ENCODE measurements around the gene GLCE. TPM values are rescaled to one million over a fixed set of nuclear protein-coding genes. Genes with fewer than 3 reads are reported as not detected.

GLCE gene
- total RNA-seq, 1 donor = 17.7 TPM

DNA sequence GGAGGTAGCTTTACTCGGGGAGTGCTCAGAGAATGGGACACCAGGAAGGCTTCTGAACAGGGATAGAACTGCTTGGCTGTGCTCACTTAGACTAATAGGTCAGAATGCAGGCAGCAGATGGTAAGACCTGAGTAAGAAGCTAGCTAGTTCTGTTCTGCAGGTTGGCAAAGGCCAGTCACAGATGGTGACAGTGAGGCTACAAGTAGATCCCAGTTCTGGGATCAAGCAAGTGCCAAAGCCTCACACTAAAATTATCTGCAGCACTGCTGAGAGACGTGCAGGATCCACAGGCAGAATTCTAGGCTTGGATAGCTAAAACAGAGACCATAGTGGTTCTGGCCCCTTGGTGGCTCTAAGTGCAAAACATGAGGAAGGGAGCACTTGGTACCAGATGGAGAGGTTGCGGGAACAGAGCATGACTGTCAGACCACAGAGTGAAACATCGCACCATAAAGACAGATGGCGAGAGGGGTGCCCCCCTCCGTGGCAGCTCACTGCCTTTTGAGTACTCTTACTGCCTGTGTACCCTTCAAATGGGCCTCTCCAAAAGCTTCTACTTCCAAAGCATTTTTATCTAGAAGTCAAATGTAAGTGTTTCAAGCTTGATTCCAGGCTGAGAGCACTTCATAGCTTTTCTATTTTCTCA is 3.6 kb upstream of the GLCE start:
- TF ChIP-seq, protein P1, sequence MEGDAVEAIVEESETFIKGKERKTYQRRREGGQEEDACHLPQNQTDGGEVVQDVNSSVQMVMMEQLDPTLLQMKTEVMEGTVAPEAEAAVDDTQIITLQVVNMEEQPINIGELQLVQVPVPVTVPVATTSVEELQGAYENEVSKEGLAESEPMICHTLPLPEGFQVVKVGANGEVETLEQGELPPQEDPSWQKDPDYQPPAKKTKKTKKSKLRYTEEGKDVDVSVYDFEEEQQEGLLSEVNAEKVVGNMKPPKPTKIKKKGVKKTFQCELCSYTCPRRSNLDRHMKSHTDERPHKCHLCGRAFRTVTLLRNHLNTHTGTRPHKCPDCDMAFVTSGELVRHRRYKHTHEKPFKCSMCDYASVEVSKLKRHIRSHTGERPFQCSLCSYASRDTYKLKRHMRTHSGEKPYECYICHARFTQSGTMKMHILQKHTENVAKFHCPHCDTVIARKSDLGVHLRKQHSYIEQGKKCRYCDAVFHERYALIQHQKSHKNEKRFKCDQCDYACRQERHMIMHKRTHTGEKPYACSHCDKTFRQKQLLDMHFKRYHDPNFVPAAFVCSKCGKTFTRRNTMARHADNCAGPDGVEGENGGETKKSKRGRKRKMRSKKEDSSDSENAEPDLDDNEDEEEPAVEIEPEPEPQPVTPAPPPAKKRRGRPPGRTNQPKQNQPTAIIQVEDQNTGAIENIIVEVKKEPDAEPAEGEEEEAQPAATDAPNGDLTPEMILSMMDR (IDR thresholded peaks at IDR 0.05; ENCODE audit: insufficient read depth, low read depth, low read length) = no peak
- no peak for DNase-seq (ENCODE audit: low read depth)

DNA sequence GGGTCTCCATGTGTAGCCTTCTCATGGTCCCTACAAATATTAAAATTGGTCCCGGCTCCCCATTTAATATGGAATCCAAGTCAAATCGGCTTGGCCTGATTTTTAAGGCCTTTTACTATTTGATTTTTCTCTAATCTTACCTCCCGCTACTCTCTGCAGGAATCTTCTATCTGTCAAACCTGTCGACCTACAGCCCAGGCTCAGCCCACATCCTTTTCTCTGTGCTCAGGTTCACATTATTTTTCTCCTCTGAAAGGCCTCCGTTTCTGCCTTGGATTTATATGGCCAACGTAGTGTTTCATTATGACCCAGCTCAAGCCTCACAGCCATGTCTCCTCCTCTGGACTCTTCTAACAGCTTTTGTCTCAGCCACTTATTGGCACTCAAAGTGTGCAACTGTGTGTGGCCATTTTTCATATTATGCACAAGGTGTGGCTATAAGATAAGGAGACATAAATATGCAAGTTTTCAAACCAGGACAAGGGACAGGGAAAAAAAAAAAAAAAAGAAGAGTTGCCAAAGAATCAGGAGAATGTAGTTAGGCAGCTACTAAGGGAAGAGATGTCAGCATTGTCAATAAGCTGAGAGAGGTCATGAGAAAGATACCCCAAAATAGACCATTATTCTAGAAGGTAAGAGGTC is 2.1 kb upstream of the GLCE start:
- TF ChIP-seq, protein P1 (IDR thresholded peaks at IDR 0.05; ENCODE audit: insufficient read depth, low read depth, low read length) = no peak
- DNase-seq (ENCODE audit: low read depth) = no peak
- H3K4me3 ChIP-seq (ENCODE audit: low read depth, low read length) = no peak overlapping the region

More for the DNA sequence above, 3.6 kb upstream of the GLCE start:
- H3K4me3 ChIP-seq (ENCODE audit: low read depth, low read length) = no peak overlapping the region

DNA sequence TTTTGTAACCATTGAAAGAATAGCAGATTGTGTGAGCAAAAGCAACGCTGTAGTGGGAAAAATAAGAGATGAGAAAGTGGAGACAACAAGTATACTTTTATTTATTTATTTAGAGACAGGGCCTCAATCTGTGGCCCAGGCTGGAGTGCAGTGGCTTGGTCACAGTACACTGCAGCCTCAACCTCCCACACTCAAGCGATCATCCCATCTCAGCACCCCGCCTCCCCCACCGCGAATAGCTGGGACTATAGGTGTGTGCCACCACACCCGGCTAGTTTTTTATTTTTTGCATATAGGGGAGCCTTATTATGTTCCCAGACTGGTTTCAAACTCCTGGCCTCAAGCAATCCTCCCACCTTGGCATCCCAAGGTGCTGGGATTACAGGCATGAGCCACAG is 1.6 kb upstream of the GLCE start:
- no peak overlapping the region for H3K4me3 ChIP-seq (ENCODE audit: low read depth, low read length)
- DNase-seq (ENCODE audit: low read depth) = no peak

DNA sequence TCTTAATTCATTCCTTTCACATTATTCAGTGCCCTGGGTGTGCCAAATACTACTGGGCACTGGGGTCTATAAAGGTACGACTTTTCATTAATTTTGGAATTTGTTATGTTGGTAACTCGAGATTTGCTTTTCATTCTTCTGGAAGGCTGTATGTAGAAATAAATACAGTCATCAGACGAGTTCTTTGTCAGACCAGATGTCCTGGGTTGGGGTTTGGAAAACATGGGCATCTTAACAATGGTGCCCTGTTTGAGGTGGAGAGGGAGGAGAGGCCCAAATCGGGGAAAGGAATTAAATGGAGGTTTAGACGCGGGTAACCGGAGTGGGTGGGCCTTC is 662 bp upstream of the GLCE start:
- DNase-seq (ENCODE audit: low read depth) = no peak
- TF ChIP-seq, protein P1 (IDR thresholded peaks at IDR 0.05; ENCODE audit: insufficient read depth, low read depth, low read length) = no peak
- H3K4me3 ChIP-seq (ENCODE audit: low read depth, low read length) = peak overlapping the region; percentile 91

More for the DNA sequence above, 1.6 kb upstream of the GLCE start:
- TF ChIP-seq, protein P1 (IDR thresholded peaks at IDR 0.05; ENCODE audit: insufficient read depth, low read depth, low read length) = no peak

DNA sequence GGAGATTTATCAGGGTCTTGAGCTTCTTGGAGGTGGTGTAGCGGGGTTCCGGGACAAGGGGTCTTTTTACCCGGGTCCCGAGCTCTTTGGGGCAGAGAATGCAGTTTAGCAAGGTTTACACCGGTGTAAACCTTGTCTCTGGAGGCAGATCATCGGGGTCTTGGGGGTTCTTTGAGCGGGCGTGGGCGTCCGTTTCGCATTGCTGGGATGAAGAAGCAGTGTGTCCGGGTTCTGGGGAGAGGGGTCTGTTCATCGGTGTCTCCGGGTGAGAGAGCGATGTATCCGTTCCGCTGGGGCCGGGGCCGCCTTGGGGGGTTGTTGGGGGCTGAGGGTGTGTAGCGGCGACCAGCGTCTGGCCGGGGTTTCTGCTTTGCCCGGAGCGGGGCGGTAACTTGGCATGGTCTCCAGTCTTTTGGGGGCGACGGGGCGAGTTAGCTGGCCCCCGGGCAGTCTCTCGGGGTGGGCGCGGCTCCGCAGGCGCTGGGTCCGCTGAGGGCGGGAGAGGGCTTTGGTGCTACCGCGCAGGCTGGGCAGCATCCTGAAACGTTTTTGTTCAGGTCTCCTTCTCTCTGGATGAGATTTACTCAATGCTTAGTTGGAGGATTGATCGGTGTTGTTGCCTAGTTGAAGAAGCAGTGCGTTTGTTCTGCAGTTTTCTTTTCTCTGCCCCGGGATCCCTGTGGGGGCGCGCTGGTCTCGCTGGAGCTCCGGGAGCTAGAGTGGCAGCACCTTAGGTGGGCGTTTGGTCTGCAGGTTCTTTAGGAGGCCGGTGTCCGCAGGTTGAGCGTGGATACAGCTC is 843 bp downstream of the GLCE start:
- TF ChIP-seq, protein P1 (IDR thresholded peaks at IDR 0.05; ENCODE audit: insufficient read depth, low read depth, low read length) = peak; percentile 24
- peak; percentile 27 for DNase-seq (ENCODE audit: low read depth)

DNA sequence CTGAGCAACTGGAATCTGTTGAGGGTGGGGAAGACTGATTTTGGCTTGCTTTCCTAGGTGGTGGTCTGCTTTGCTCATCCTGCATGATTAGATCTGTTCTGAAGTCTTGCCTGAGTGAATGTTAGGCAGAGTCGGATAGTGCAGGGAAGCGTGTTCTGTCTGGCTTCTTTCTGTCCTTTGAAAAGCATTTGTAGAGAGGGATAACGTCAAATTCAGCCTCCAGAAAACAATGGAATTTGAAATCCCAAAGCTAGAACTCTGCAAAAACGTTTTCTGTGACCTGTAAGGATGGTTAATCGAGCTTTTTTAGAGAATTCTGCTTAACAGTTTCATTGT is 1.4 kb downstream of the GLCE start:
- TF ChIP-seq, protein P1 (IDR thresholded peaks at IDR 0.05; ENCODE audit: insufficient read depth, low read depth, low read length) = no peak
- peak overlapping the region; percentile 91 for H3K4me3 ChIP-seq (ENCODE audit: low read depth, low read length)
- DNase-seq (ENCODE audit: low read depth) = no peak

More for the DNA sequence above, 843 bp downstream of the GLCE start:
- peak overlapping the region; percentile 91 for H3K4me3 ChIP-seq (ENCODE audit: low read depth, low read length)

Data from fibroblast of villous mesenchyme (primary cell).